ENCODE results near the gene XDH. TPM values are rescaled to one million over a fixed set of nuclear protein-coding genes. Genes with fewer than 3 reads are reported as not detected.

Gene XDH
- total RNA-seq, 1 donor from 2014 or later, result 0.05 TPM

DNA sequence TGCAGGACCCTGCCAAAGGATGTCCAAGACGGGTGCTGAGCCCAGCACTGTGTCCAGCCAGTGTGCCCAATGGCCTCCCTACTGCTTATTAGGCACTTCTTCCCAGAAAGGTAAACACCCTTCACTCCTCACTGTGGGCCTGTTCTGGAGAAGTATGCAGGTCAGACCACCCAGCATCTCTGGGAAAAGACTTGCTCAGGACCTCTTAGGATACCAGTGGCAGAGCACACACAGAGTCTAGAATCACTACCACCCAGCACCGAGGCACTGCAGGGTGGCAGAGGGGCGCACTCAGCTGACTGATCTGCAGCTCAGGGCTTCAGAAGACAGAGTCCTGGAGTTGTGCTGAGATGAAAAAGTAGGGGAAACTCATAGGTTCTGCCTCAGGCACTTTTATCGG is 25.8 kb downstream of the XDH start:
- Histone ChIP-seq H3K36me3 (no peaks in the 10 kb centered on the region), H3K9me3 (replicated peaks) (no peaks in the 10 kb centered on the region), H3K27me3 (ENCODE audit: low read depth) (peaks cover 7% of the 10 kb centered on the region), H3K4me1 (no peaks in the 10 kb centered on the region), H3K4me3 (no peak overlapping the region), H3K27ac (replicated peaks) (no peak overlapping the region)
- intact Hi-C loops (cut with micrococcal nuclease), result no loop called here
- TF ChIP-seq, protein P1, sequence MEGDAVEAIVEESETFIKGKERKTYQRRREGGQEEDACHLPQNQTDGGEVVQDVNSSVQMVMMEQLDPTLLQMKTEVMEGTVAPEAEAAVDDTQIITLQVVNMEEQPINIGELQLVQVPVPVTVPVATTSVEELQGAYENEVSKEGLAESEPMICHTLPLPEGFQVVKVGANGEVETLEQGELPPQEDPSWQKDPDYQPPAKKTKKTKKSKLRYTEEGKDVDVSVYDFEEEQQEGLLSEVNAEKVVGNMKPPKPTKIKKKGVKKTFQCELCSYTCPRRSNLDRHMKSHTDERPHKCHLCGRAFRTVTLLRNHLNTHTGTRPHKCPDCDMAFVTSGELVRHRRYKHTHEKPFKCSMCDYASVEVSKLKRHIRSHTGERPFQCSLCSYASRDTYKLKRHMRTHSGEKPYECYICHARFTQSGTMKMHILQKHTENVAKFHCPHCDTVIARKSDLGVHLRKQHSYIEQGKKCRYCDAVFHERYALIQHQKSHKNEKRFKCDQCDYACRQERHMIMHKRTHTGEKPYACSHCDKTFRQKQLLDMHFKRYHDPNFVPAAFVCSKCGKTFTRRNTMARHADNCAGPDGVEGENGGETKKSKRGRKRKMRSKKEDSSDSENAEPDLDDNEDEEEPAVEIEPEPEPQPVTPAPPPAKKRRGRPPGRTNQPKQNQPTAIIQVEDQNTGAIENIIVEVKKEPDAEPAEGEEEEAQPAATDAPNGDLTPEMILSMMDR (IDR thresholded peaks at IDR 0.05; ENCODE audit: borderline replicate concordance), result no peak
- DNase-seq, result no peak

DNA sequence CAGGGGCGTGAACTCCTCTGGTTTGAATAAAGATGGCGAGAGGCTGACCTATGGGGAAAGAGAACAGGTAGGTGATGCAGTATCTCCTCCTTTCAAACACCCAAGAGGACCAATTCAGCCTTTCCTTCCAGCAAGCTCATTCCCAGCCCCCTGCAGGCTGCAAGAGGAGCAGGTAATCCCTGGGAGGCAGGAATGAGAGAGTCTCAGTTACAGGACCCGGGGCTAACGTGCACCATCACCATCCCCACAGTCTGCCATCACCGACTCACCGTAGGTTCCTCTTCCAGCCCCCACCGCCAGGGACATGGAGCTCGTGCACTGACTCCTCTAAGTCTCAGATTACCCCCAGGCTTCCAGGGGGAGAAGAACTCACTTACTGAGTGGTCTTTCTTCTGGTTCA is 26.7 kb downstream of the XDH start:
- no peaks in the 10 kb centered on the region for H3K36me3 ChIP-seq
- H3K27me3 ChIP-seq (ENCODE audit: low read depth), result peaks cover 7% of the 10 kb centered on the region
- DNase-seq, result no peak
- TF ChIP-seq, protein P1 (IDR thresholded peaks at IDR 0.05; ENCODE audit: borderline replicate concordance), result no peak
- H3K9me3 ChIP-seq (replicated peaks), result no peaks in the 10 kb centered on the region
- intact Hi-C loops (cut with micrococcal nuclease), result no loop called here
- no peak overlapping the region for H3K4me3 ChIP-seq
- no peak overlapping the region for H3K27ac ChIP-seq (replicated peaks)
- no peaks in the 10 kb centered on the region for H3K4me1 ChIP-seq

GRCh38 chr2:31386648-31387047 is 27.9 kb downstream of the XDH start:
- TF ChIP-seq, protein P1 (IDR thresholded peaks at IDR 0.05; ENCODE audit: borderline replicate concordance), result no peak
- Histone ChIP-seq H3K36me3 (no peaks in the 10 kb centered on the region), H3K9me3 (replicated peaks) (no peaks in the 10 kb centered on the region), H3K27ac (replicated peaks) (no peak overlapping the region), H3K27me3 (ENCODE audit: low read depth) (peaks cover 7% of the 10 kb centered on the region), H3K4me3 (no peak overlapping the region), H3K4me1 (no peaks in the 10 kb centered on the region)
- no peak for DNase-seq
- intact Hi-C loops (cut with micrococcal nuclease), result no loop called here

GRCh38 chr2:31386172-31386571 is 28.4 kb downstream of the XDH start:
- TF ChIP-seq, protein P1 (IDR thresholded peaks at IDR 0.05; ENCODE audit: borderline replicate concordance), result no peak
- H3K27me3 ChIP-seq (ENCODE audit: low read depth), result peaks cover 7% of the 10 kb centered on the region
- H3K27ac ChIP-seq (replicated peaks), result no peak overlapping the region
- no peaks in the 10 kb centered on the region for H3K9me3 ChIP-seq (replicated peaks)
- no peak overlapping the region for H3K4me3 ChIP-seq
- no peaks in the 10 kb centered on the region for H3K4me1 ChIP-seq
- intact Hi-C loops (cut with micrococcal nuclease), result no loop called here
- no peaks in the 10 kb centered on the region for H3K36me3 ChIP-seq
- DNase-seq, result no peak

DNA sequence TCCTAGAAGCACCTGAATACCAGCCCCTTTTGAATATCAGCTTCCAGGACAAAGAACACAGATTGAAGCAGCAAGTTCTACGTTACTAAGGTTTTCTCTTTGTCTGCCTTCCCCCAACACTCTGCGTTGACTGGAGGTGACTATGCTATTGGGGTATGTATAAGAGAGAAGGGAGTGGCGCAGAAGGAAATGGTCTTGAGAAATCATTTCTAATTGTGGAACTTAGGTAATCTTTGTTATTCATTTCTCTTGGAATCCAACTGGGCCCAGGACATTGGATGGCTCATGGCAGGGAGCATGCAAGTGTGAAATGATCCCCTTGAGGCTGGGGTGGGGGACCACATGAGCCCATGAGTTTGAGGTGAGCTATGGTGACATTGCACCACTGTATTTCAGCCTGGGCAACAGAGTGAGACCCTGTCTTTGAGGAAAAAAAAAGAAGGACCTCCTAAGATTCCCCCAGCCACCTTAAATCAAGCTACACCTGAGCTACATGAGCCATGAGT is 29.7 kb downstream of the XDH start:
- TF ChIP-seq, protein P1 (IDR thresholded peaks at IDR 0.05; ENCODE audit: borderline replicate concordance), result no peak
- intact Hi-C loops (cut with micrococcal nuclease), result no loop called here
- H3K4me3 ChIP-seq, result no peak overlapping the region
- no peaks in the 10 kb centered on the region for H3K36me3 ChIP-seq
- no peak overlapping the region for H3K27ac ChIP-seq (replicated peaks)
- peaks cover 7% of the 10 kb centered on the region for H3K27me3 ChIP-seq (ENCODE audit: low read depth)
- no peak for DNase-seq
- H3K9me3 ChIP-seq (replicated peaks), result no peaks in the 10 kb centered on the region
- no peaks in the 10 kb centered on the region for H3K4me1 ChIP-seq
